ENCODE results near the gene DEPDC7. TPM values are rescaled to one million over a fixed set of nuclear protein-coding genes. Genes with fewer than 3 reads are reported as not detected.

Gene DEPDC7
- total RNA-seq, 4 donors from 2014 or later: 0.46 to 1.8 (median 0.87) TPM

GRCh38 chr11:33059331-33060007 lies 43.8 kb downstream of the DEPDC7 start:
- ATAC-seq (ENCODE audit: low FRiP score): no peak
- DNase-seq (ENCODE audit: low spot score): no peak
- no peak for TF ChIP-seq CTCF (IDR thresholded peaks at IDR 0.05)

- TF ChIP-seq CTCF (IDR thresholded peaks at IDR 0.05): no peak
- ATAC-seq (ENCODE audit: low FRiP score): no peak
- DNase-seq (ENCODE audit: low spot score): no peak
These were observed 44.6 kb downstream of the DEPDC7 start for GRCh38 chr11:33060271-33060670.

GRCh38 chr11:33062137-33062536 lies 46.5 kb downstream of the DEPDC7 start:
- no peak for DNase-seq (ENCODE audit: low spot score)
- TF ChIP-seq CTCF (IDR thresholded peaks at IDR 0.05): no peak
- no peak for ATAC-seq (ENCODE audit: low FRiP score)

GRCh38 chr11:33063326-33063881 lies 47.7 kb downstream of the DEPDC7 start:
- ATAC-seq (ENCODE audit: low FRiP score) (no peak), DNase-seq (ENCODE audit: low spot score) (no peak)
- TF ChIP-seq CTCF (IDR thresholded peaks at IDR 0.05): no peak

- TF ChIP-seq CTCF (IDR thresholded peaks at IDR 0.05): no peak
- no peak for ATAC-seq (ENCODE audit: low FRiP score)
- no peak for DNase-seq (ENCODE audit: low spot score)
These were observed 48.6 kb downstream of the DEPDC7 start for GRCh38 chr11:33064033-33064825.

GRCh38 chr11:33064866-33065265 lies 49.2 kb downstream of the DEPDC7 start:
- DNase-seq (ENCODE audit: low spot score) (no peak), ATAC-seq (ENCODE audit: low FRiP score) (no peak)
- TF ChIP-seq CTCF (IDR thresholded peaks at IDR 0.05): no peak
